ENCODE measurements around the gene NPIPA3.
"Not testable (repeated sequence)": the region's sequence is repeated elsewhere in the genome, so short reads cannot be mapped to it uniquely, and the experiment has no call there.

Gene NPIPA3

GRCh38 chr16:14742273-14743128 lies 39.3 kb downstream of the NPIPA3 start, which contains the start of gene NPIPA2:
Gene NPIPA2, plus strand, starts transcription at chr16:14742533. Its CDS starts 5,533 bp downstream, at chr16:14748066.
- DNase-seq, result not testable (repeated sequence)

- DNase-seq, result not testable (repeated sequence)
Measured at GRCh38 chr16:14773654-14774053, 70.4 kb downstream of the NPIPA3 start.

GRCh38 chr16:14775624-14776023 lies 72.4 kb downstream of the NPIPA3 start:
- DNase-seq, result not testable (repeated sequence)

Measured in CD4-positive, alpha-beta T cell treated with Interleukin-15 for 1 hour (primary cell).